ENCODE results near the gene CA10.

- TF ChIP-seq CTCF (conservative IDR thresholded peaks at IDR 0.05; ENCODE audit: low read depth, low read length) (no peak), EZH2 (IDR thresholded peaks at IDR 0.05; ENCODE audit: borderline replicate concordance, low read depth, low read length, poor library complexity, severe bottlenecking) (no peak)
These were observed 52.4 kb downstream of the CA10 start for GRCh38 chr17:52106072-52106471.

Measured in A673 (cell line).